ENCODE measurements around the gene MYCBPAP. TPM values are rescaled to one million over a fixed set of nuclear protein-coding genes. Genes with fewer than 3 reads are reported as not detected.

The MYCBPAP gene
- total and polyA plus RNA-seq, 2 donors (not counting 1 experiment from before 2014, with no cell fraction given) = 0.16 to 3.0 TPM

GRCh38 chr17:50462446-50462845 lies 45.8 kb upstream of the MYCBPAP start:
- Histone ChIP-seq H3K9me3 (ENCODE audit: control insufficient read depth, insufficient read depth, low read depth, low read length) (no peaks in the 10 kb centered on the region), H3K4me3 (replicated peaks in 1 of 4; ENCODE audit: control extremely low read depth in 1 of 4, insufficient read depth in 1 of 4, low read depth in 3 of 4, low read length in 4 of 4) (no peak overlapping the region), H3K27ac (ENCODE audit: insufficient read depth, low read length) (no peak overlapping the region), H3K4me1 (ENCODE audit: control insufficient read depth, extremely low read depth, insufficient read depth, low read length) (no peaks in the 10 kb centered on the region), H3K9ac (ENCODE audit: insufficient read depth, low read length) (no peak overlapping the region), H3K27me3 (ENCODE audit: control insufficient read depth, insufficient read depth, low read length) (peaks cover 5% of the 10 kb centered on the region), H3K4me2 (ENCODE audit: extremely low read depth, insufficient read depth, low read length) (no peak overlapping the region), H3K79me2 (ENCODE audit: control insufficient read depth, insufficient read depth, low read length) (no peaks in the 10 kb centered on the region), H2AFZ (ENCODE audit: low read length) (no peak overlapping the region), H3K36me3 (ENCODE audit: control insufficient read depth, insufficient read depth, low read length) (no peaks in the 10 kb centered on the region), H4K20me1 (ENCODE audit: control insufficient read depth, extremely low read depth, insufficient read depth, low read length) (no peaks in the 10 kb centered on the region)
- TF ChIP-seq EZH2 (IDR thresholded peaks at IDR 0.05; ENCODE audit: low read length, missing control alignments) = no peak
- TF ChIP-seq, protein P1, sequence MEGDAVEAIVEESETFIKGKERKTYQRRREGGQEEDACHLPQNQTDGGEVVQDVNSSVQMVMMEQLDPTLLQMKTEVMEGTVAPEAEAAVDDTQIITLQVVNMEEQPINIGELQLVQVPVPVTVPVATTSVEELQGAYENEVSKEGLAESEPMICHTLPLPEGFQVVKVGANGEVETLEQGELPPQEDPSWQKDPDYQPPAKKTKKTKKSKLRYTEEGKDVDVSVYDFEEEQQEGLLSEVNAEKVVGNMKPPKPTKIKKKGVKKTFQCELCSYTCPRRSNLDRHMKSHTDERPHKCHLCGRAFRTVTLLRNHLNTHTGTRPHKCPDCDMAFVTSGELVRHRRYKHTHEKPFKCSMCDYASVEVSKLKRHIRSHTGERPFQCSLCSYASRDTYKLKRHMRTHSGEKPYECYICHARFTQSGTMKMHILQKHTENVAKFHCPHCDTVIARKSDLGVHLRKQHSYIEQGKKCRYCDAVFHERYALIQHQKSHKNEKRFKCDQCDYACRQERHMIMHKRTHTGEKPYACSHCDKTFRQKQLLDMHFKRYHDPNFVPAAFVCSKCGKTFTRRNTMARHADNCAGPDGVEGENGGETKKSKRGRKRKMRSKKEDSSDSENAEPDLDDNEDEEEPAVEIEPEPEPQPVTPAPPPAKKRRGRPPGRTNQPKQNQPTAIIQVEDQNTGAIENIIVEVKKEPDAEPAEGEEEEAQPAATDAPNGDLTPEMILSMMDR (conservative IDR thresholded peaks at IDR 0.05 in 1 of 2, IDR thresholded peaks at IDR 0.05 in 1 of 2; ENCODE audit: low read depth in 1 of 2, low read length in 2 of 2) = no peak
- DNase-seq (ENCODE audit: low read depth in 2 of 2) = no peak

DNA sequence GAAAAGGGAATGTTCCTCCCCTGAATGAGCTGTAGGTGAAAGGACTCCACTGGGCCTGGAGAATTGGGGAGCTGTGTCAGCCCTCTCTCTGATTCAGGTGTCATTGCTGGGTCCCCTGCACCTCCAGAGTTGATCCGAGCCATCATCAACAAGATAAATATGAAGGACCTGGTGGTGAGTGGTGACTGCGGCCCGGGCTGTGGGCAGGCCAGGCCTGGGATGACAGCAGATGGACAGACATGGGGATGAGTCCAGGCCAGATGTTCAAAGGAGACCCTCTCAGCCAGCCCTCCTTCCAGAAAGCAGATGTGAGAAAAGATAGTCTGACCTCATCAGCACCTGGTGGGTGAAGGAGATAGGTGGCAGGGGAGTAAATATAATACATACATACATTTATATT lies 44.1 kb upstream of the MYCBPAP start:
- Histone ChIP-seq H2AFZ (ENCODE audit: low read length) (no peak overlapping the region), H3K9me3 (ENCODE audit: control insufficient read depth, insufficient read depth, low read depth, low read length) (no peaks in the 10 kb centered on the region), H4K20me1 (ENCODE audit: control insufficient read depth, extremely low read depth, insufficient read depth, low read length) (no peaks in the 10 kb centered on the region), H3K27ac (ENCODE audit: insufficient read depth, low read length) (no peak overlapping the region), H3K9ac (ENCODE audit: insufficient read depth, low read length) (no peak overlapping the region), H3K27me3 (ENCODE audit: control insufficient read depth, insufficient read depth, low read length) (peaks cover 19% of the 10 kb centered on the region), H3K4me2 (ENCODE audit: extremely low read depth, insufficient read depth, low read length) (no peak overlapping the region), H3K4me1 (ENCODE audit: control insufficient read depth, extremely low read depth, insufficient read depth, low read length) (no peaks in the 10 kb centered on the region), H3K36me3 (ENCODE audit: control insufficient read depth, insufficient read depth, low read length) (no peaks in the 10 kb centered on the region), H3K79me2 (ENCODE audit: control insufficient read depth, insufficient read depth, low read length) (no peaks in the 10 kb centered on the region), H3K4me3 (replicated peaks in 1 of 4; ENCODE audit: control extremely low read depth in 1 of 4, insufficient read depth in 1 of 4, low read depth in 3 of 4, low read length in 4 of 4) (no peak overlapping the region)
- TF ChIP-seq, protein P1 (conservative IDR thresholded peaks at IDR 0.05 in 1 of 2, IDR thresholded peaks at IDR 0.05 in 1 of 2; ENCODE audit: low read depth in 1 of 2, low read length in 2 of 2) = no peak
- TF ChIP-seq EZH2 (IDR thresholded peaks at IDR 0.05; ENCODE audit: low read length, missing control alignments) = no peak
- no peak for DNase-seq (ENCODE audit: low read depth in 2 of 2)

- Histone ChIP-seq H3K4me1 (ENCODE audit: control insufficient read depth, extremely low read depth, insufficient read depth, low read length) (no peaks in the 10 kb centered on the region), H3K9me3 (ENCODE audit: control insufficient read depth, insufficient read depth, low read depth, low read length) (no peaks in the 10 kb centered on the region), H3K27me3 (ENCODE audit: control insufficient read depth, insufficient read depth, low read length) (peaks cover 20% of the 10 kb centered on the region), H3K4me2 (ENCODE audit: extremely low read depth, insufficient read depth, low read length) (no peak overlapping the region), H3K36me3 (ENCODE audit: control insufficient read depth, insufficient read depth, low read length) (no peaks in the 10 kb centered on the region), H4K20me1 (ENCODE audit: control insufficient read depth, extremely low read depth, insufficient read depth, low read length) (no peaks in the 10 kb centered on the region), H3K9ac (ENCODE audit: insufficient read depth, low read length) (no peak overlapping the region), H3K27ac (ENCODE audit: insufficient read depth, low read length) (no peak overlapping the region), H3K4me3 (replicated peaks in 1 of 4; ENCODE audit: control extremely low read depth in 1 of 4, insufficient read depth in 1 of 4, low read depth in 3 of 4, low read length in 4 of 4) (no peak overlapping the region), H2AFZ (ENCODE audit: low read length) (no peak overlapping the region), H3K79me2 (ENCODE audit: control insufficient read depth, insufficient read depth, low read length) (no peaks in the 10 kb centered on the region)
- TF ChIP-seq, protein P1 (conservative IDR thresholded peaks at IDR 0.05 in 1 of 2, IDR thresholded peaks at IDR 0.05 in 1 of 2; ENCODE audit: low read depth in 1 of 2, low read length in 2 of 2) = no peak
- no peak for DNase-seq (ENCODE audit: low read depth in 2 of 2)
Observed at GRCh38 chr17:50464736-50465135, 43.5 kb upstream of the MYCBPAP start.
